Pancreas (tissue), 10 donors: ENCODE data around the gene ZNF365. TPM values are rescaled to one million over a fixed set of nuclear protein-coding genes. Genes with fewer than 3 reads are reported as not detected.

Source experiments
- ATAC-seq, 4 donors: fragments of 200-7000 bp; cut with Tn5 transposase; one replicate each; pipeline versions ENCODE4 v1.8.0 to v1.9.1; 2020; ENCODE audit warnings: mild to moderate bottlenecking in 4 of 4, moderate library complexity in 4 of 4
- DNase-seq, 6 donors: peaks; one replicate each; pipeline ENCODE4 v3.0.0-alpha.2; 2020
- FAIRE-seq: peaks from 2 replicates; lab custom pipeline; 2012; peaks lifted over from hg19 to GRCh38; lab: Jason Lieb, UNC
- H3K27ac ChIP-seq, 4 donors: fragments of 200-600 bp; sonication (generic); 1 replicate in 3 of 4; 2 replicates in 1 of 4; pipeline versions ENCODE4 v1.5.0 to v1.8.0; 2020
- H3K27me3 ChIP-seq, 4 donors: fragments of 200-600 bp; one replicate each; pipeline ENCODE4 v1.8.0; 2021
- H3K36me3 ChIP-seq, 3 donors: fragments of 200-600 bp; sonication (generic) in 1 of 3; one replicate each; pipeline versions ENCODE4 v1.5.0 to v1.8.0; 2020 to 2021
- H3K4me1 ChIP-seq, 3 donors: fragments of 200-600 bp; one replicate each; pipeline ENCODE4 v1.8.0; 2021
- H3K4me3 ChIP-seq, 4 donors: fragments of 200-600 bp; sonication (generic) in 2 of 4; one replicate each; pipeline versions ENCODE4 v1.5.0 to v1.8.0; 2020 to 2021
- H3K9me3 ChIP-seq, 4 donors: fragments of 200-600 bp; one replicate each; pipeline ENCODE4 v1.8.0; 2021
- WGBS, 2 donors: extraction: QIAGEN DNeasy Blood & Tissue Kit; methylation state at CpG; one replicate each; pipeline ENCODE4 v1.1.7; 2013; 5-methylcytosine and 5-hydroxymethylcytosine counted together
- intact Hi-C, 3 donors: fragments of 100-400 bp; cut with DNase I; formaldehyde crosslinking; loops; one replicate each; pipeline versions ENCODE4 v1.11.1 to v1.14.2; 2022
- polyA plus RNA-seq, 2 donors: library from polyadenylated mRNA; stranded (reverse); fragments of 200-250 nt; gene quantifications; one replicate each; pipeline ENCODE4 v1.2.3, GENCODE V29; 2013
- total RNA-seq, 6 donors: library from RNA; stranded (reverse); fragmentation: NEBNext Ultra II Directional in 4 of 6; extraction: Animal tissue kit (Norgen Biotek cat#: 25700) in 4 of 6; gene quantifications; one replicate each; pipeline versions ENCODE4 v1.2.1 to v1.2.4, GENCODE V29; 2021 to 2023
- TF ChIP-seq, protein P1 (sequence below), 4 donors: fragments of 200-600 bp; sonication (generic) in 3 of 4; IDR thresholded peaks; one replicate each; pipeline versions ENCODE4 v1.5.0 to v1.8.0; 2021; ENCODE audit warnings: antibody characterized with exemption in 4 of 4
- donor health status: healthy with polysubstance abuse.
- donor health status: DM: no; HTN: no; CAD: no; lungs with moderate emphysema.
- donor health status: DM: no; HTN: no; CAD: no.
- donor health status: control.
- donor health status: control.
- donor health status: Bipolar disorder and iron deficiency.
- donor health status: DM: yes; HTN: yes; CAD: no.
- donor health status: DM: no; HTN: no; CAD: no.
- donor health status: DM: no; HTN: no; CAD: no.
- donor health status: DM: yes; HTN: yes; CAD: no.

Gene ZNF365
- total and polyA plus RNA-seq, 8 donors = 0.08 to 1.6 (median 0.34) TPM

DNA sequence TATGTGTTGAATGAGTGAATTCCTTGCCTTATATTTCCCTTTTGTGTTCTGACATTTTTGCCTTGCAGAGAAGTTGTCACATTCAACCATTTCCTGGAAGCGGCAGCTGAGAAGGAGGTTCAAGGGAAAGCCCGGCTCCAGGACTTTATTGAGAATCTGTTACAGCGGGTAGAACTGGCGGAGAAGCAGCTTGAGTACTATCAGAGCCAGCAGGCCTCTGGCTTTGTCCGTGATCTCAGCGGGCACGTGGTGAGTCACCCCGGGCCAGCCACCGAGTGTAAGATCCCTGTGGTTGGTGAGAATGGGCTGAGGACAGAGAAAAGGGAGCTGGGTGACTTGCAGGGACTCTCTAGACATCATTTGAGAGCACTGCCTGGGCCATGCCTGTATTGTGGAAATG is 14.2 kb downstream of the ZNF365 start:
- Histone ChIP-seq H3K9me3 (no peaks in the 10 kb centered on the region), H3K4me3 (no peak overlapping the region), H3K27ac (no peak overlapping the region), H3K4me1 (no peaks in the 10 kb centered on the region), H3K36me3 (no peaks in the 10 kb centered on the region), H3K27me3 (no peaks in the 10 kb centered on the region)
- WGBS, 2 donors = 72 to 79% methylated on average over 9 of the region's 9 CpGs
- no peak for FAIRE-seq
- intact Hi-C loops = no loop called here
- TF ChIP-seq, protein P1, sequence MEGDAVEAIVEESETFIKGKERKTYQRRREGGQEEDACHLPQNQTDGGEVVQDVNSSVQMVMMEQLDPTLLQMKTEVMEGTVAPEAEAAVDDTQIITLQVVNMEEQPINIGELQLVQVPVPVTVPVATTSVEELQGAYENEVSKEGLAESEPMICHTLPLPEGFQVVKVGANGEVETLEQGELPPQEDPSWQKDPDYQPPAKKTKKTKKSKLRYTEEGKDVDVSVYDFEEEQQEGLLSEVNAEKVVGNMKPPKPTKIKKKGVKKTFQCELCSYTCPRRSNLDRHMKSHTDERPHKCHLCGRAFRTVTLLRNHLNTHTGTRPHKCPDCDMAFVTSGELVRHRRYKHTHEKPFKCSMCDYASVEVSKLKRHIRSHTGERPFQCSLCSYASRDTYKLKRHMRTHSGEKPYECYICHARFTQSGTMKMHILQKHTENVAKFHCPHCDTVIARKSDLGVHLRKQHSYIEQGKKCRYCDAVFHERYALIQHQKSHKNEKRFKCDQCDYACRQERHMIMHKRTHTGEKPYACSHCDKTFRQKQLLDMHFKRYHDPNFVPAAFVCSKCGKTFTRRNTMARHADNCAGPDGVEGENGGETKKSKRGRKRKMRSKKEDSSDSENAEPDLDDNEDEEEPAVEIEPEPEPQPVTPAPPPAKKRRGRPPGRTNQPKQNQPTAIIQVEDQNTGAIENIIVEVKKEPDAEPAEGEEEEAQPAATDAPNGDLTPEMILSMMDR (IDR thresholded peaks at IDR 0.05) = no peak
- ATAC-seq = no peak
- no peak for DNase-seq

DNA sequence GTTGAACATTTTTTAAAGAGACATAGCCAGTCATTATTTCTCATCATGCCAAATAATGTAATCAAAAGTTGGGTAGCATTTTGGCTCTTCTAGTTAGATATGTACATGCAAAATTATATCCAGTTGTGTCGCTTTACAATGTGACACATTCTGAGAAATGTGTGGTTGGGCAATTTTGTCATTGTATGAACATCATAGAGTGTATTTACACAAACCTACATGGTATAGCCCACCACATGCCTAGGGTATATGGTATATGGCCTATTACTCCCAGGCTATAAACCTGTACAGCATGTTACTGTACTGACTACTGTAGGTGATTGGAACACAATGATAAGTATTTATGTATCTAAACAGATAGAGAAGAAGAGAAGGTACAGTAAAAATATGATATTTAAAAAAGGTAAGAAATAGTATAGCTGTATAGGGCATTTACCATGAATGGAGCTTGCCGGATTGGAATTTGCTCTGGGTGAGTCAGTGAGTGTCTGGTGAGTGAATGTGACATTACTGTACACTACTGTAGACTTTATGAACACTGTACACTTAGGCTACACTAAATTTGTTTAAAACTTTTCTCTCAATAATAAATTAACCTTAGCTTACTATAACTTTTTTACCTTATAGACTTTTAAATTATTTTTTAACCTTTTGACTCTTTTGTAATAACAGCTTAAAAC is 16.5 kb downstream of the ZNF365 start:
- FAIRE-seq (peak; percentile 20), ATAC-seq (no peak), DNase-seq (no peak)
- intact Hi-C loops = no loop called here
- Histone ChIP-seq H3K4me3 (no peak overlapping the region), H3K36me3 (no peaks in the 10 kb centered on the region), H3K9me3 (no peaks in the 10 kb centered on the region), H3K4me1 (no peaks in the 10 kb centered on the region), H3K27me3 (no peaks in the 10 kb centered on the region), H3K27ac (no peak overlapping the region)
- 77 to 86% methylated on average over 2 of the region's 2 CpGs for WGBS, 2 donors
- TF ChIP-seq, protein P1 (IDR thresholded peaks at IDR 0.05) = no peak

DNA sequence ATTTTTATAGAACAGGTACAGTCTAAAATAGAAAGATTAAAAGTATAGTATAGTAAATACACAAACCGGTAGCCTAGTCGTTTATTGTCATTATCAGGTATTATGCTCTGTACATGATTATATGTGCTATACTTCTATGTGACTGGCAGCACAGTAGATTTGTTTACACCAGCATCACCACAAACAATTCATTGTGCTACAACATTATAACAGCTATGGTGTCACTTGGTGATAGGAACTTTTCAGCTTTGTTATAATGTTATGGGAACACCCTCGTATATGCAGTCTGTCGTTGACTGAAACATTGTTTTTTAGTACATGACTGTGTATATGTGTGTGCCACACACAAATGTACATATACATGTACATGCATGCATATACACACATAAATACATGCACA is 19.1 kb downstream of the ZNF365 start:
- Histone ChIP-seq H3K27ac (no peak overlapping the region), H3K4me3 (no peak overlapping the region), H3K4me1 (no peaks in the 10 kb centered on the region), H3K36me3 (no peaks in the 10 kb centered on the region), H3K27me3 (no peaks in the 10 kb centered on the region), H3K9me3 (no peaks in the 10 kb centered on the region)
- DNase-seq = no peak
- no peak for ATAC-seq
- no peak for FAIRE-seq
- WGBS, 2 donors = 75 to 88% methylated on average over 4 of the region's 4 CpGs
- TF ChIP-seq, protein P1 (IDR thresholded peaks at IDR 0.05) = no peak
- intact Hi-C loops = no loop called here

DNA sequence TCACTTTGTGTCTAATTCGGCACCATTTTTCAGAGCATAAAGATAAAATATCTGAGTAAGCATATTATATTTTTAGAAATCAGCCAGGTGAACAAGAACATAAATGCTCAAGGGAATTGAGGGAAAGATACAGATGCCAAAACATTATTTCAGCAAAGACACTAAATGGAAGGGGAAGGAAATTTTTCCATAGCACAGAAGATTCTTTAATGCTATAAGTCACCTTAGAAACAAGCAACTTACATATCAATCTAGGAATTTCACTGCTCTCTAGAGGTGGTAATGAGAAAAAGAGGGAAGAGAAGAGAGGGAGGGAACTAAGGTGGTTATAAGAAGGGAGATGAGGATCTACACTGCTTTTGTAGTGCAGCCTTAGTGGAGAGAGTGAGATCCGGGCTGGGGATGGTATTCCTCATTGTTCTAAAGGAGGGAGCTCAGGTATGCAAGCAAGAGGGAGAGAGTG is 20.4 kb downstream of the ZNF365 start:
- no peaks in the 10 kb centered on the region for H3K9me3 ChIP-seq
- no peaks in the 10 kb centered on the region for H3K4me1 ChIP-seq
- WGBS, 2 donors = 27 to 38% methylated on average over 2 of the region's 2 CpGs
- intact Hi-C loops = no loop called here
- no peak overlapping the region for H3K27ac ChIP-seq
- no peaks in the 10 kb centered on the region for H3K36me3 ChIP-seq
- ATAC-seq (no peak), DNase-seq (no peak), FAIRE-seq (no peak)
- TF ChIP-seq, protein P1 (IDR thresholded peaks at IDR 0.05) = no peak
- H3K27me3 ChIP-seq = no peaks in the 10 kb centered on the region
- no peak overlapping the region for H3K4me3 ChIP-seq

DNA sequence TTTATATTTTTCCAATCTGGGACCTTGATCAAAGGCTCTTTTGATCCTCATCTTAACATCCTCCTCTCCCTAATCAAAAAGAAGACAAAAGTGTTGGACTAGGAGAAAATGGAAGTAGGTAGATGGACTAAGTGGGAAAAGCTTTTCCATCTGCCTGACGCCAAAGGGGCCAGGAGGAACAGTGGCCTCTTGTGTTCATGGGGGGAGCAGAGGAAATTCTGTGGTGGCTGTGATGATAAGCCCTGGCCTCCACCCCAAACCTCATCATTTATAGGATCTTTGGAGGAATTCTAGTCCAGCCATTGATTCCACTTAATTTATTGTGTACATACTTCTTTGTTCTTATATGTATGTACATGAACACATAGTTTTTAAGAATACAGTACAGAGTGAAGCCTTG is 21.7 kb downstream of the ZNF365 start:
- Histone ChIP-seq H3K36me3 (no peaks in the 10 kb centered on the region), H3K27ac (no peak overlapping the region), H3K27me3 (no peaks in the 10 kb centered on the region), H3K4me1 (no peaks in the 10 kb centered on the region), H3K9me3 (no peaks in the 10 kb centered on the region), H3K4me3 (no peak overlapping the region)
- TF ChIP-seq, protein P1 (IDR thresholded peaks at IDR 0.05) = no peak
- 39 to 64% methylated on average over 1 of the region's 1 CpG for WGBS, 2 donors
- FAIRE-seq (no peak), ATAC-seq (no peak), DNase-seq (no peak)
- intact Hi-C loops = no loop called here
